Parathyroid adenoma (tissue), 2 donors: Measurements from ENCODE around the gene TMEM190.
A peak's percentile ranks its signal among the peaks of the same experiment; 100 is the strongest.

Experiments used
- H2AFZ ChIP-seq: fragments of 300-600 bp; sonication (generic); one replicate; pipeline ENCODE4 v1.7.0; 2017; ENCODE audit warnings: antibody characterized with exemption, mild to moderate bottlenecking
- H3K27ac ChIP-seq: fragments of 300-600 bp; sonication (generic); one replicate; pipeline ENCODE4 v1.7.0; 2017
- H3K27me3 ChIP-seq: fragments of 300-600 bp; sonication (generic); one replicate; pipeline ENCODE4 v1.7.0; 2017; ENCODE audit warnings: low read length; ENCODE audit not compliant: control insufficient read depth, insufficient read depth
- H3K36me3 ChIP-seq: fragments of 300-600 bp; sonication (generic); one replicate; pipeline ENCODE4 v1.7.0; 2017; ENCODE audit warnings: low read length; ENCODE audit not compliant: control insufficient read depth, insufficient read depth
- H3K4me1 ChIP-seq: fragments of 300-600 bp; sonication (generic); one replicate; pipeline ENCODE4 v1.7.0; 2017; ENCODE audit warnings: control low read depth
- H3K4me2 ChIP-seq: fragments of 300-600 bp; sonication (generic); one replicate; pipeline ENCODE4 v1.7.0; 2017; ENCODE audit warnings: low read length
- H3K4me3 ChIP-seq: fragments of 300-600 bp; sonication (generic); one replicate; pipeline ENCODE4 v1.7.0; 2017; ENCODE audit warnings: low read depth, low read length
- H3K79me2 ChIP-seq: fragments of 300-600 bp; sonication (generic); one replicate; pipeline ENCODE4 v1.7.0; 2017; ENCODE audit warnings: control low read depth
- H3K9ac ChIP-seq: fragments of 300-600 bp; sonication (generic); one replicate; pipeline ENCODE4 v1.7.0; 2017; ENCODE audit warnings: mild to moderate bottlenecking
- H3K9me3 ChIP-seq: fragments of 300-600 bp; sonication (generic); one replicate; pipeline ENCODE4 v1.7.0; 2017; ENCODE audit warnings: low read length; ENCODE audit not compliant: control insufficient read depth
- CTCF ChIP-seq: fragments of 300-600 bp; sonication (generic); IDR thresholded peaks from one replicate; pipeline ENCODE4 v1.7.0; 2017; ENCODE audit warnings: antibody characterized with exemption, mild to moderate bottlenecking
- donor health status: primary hyperparathyroidism.

The TMEM190 gene

DNA sequence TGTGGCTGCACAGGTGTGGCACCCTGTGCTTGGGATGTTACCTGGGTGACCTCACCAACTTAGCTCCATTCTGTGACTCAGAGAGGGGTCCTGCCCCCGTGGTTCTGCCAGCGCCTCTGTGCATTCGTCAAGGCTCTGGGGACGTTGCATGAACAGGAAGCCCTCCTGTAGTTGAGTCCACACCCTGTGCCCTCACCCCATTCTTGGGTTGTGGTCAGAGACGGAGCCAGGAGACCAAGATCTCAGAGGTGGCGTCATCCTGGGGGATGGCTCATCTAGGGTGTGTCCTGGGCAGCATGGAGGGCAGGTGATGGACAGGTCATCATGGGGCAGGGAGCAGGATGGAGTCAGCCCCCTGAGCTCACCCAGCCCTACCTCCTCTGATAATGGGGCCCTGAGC lies 24.6 kb upstream of the TMEM190 start:
- no peaks in the 10 kb centered on the region for H3K36me3 ChIP-seq
- H3K27me3 ChIP-seq = no peaks in the 10 kb centered on the region
- no peak overlapping the region for H3K27ac ChIP-seq
- H3K79me2 ChIP-seq = no peaks in the 10 kb centered on the region
- no peak overlapping the region for H3K9ac ChIP-seq
- H2AFZ ChIP-seq = no peak overlapping the region
- H3K4me1 ChIP-seq = no peaks in the 10 kb centered on the region
- H3K4me2 ChIP-seq = no peak overlapping the region
- no peak overlapping the region for H3K4me3 ChIP-seq
- no peak for TF ChIP-seq CTCF
- H3K9me3 ChIP-seq = no peaks in the 10 kb centered on the region

- Histone ChIP-seq H3K79me2 (no peaks in the 10 kb centered on the region), H3K27ac (no peak overlapping the region), H3K27me3 (no peaks in the 10 kb centered on the region), H3K4me3 (no peak overlapping the region), H3K4me2 (no peak overlapping the region), H2AFZ (no peak overlapping the region), H3K36me3 (no peaks in the 10 kb centered on the region), H3K4me1 (no peaks in the 10 kb centered on the region), H3K9ac (no peak overlapping the region), H3K9me3 (no peaks in the 10 kb centered on the region)
- no peak for TF ChIP-seq CTCF
Observed at GRCh38 chr19:55352549-55353145, 24.0 kb upstream of the TMEM190 start.

GRCh38 chr19:55353356-55353802 lies 23.2 kb upstream of the TMEM190 start:
- Histone ChIP-seq H3K4me3 (peak overlapping the region; percentile 46), H2AFZ (peak overlapping the region; percentile 60), H3K4me1 (no peaks in the 10 kb centered on the region), H3K4me2 (peak overlapping the region; percentile 68), H3K9me3 (no peaks in the 10 kb centered on the region), H3K27ac (no peak overlapping the region), H3K36me3 (no peaks in the 10 kb centered on the region), H3K9ac (no peak overlapping the region), H3K27me3 (no peaks in the 10 kb centered on the region), H3K79me2 (no peaks in the 10 kb centered on the region)
- TF ChIP-seq CTCF = no peak

DNA sequence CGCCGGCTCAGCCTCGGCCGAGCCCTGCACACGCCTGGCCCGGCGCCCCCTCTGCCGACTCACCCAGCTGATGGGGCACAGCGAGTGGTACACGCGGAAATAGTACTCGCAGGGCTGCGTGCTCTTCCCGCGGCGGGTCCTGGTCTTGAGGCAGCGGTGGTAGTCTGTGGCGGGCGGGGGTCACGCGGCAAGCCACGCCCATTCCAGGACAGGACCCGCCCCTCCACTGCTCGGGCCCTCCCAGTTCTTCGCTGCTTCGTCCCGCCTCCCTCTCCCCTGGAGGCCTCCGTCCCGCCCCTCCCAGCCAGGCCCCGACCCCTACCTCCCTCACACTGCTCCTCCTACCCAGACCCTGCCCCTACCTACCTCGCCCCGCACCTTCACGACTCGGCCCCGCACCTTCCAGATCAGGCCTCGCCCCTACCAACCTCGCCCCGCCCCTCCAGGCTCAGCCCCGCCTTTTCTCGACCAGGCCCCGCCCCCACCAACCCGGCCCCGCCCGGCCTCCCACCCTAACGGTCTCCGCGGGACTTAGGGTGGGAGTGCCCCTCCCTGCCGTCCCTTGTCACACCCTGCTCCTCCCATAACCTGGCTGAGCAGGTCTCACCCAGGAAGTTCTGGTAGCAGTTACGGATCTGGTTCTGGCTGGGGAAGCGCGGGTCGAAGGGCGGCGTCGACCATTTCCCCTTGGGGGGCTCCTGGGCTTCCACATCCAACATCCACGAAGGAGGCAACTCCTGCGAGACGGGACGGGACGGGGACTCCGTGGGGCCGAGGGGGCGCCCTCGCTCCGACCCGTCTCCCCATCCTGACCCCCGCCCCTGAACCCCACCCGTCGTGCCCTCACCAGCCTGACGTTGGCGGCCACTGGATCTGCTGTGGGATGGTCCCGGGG lies 22.6 kb upstream of the TMEM190 start:
- TF ChIP-seq CTCF = no peak
- Histone ChIP-seq H3K9me3 (no peaks in the 10 kb centered on the region), H3K9ac (no peak overlapping the region)

More for the DNA sequence above, 22.6 kb upstream of the TMEM190 start:
- H3K36me3 ChIP-seq = no peaks in the 10 kb centered on the region
- H3K4me3 ChIP-seq = peak overlapping the region; percentile 46
- H3K79me2 ChIP-seq = no peaks in the 10 kb centered on the region
- peak overlapping the region; percentile 68 for H3K4me2 ChIP-seq
- no peak overlapping the region for H3K27ac ChIP-seq
- peak overlapping the region; percentile 60 for H2AFZ ChIP-seq
- H3K4me1 ChIP-seq = no peaks in the 10 kb centered on the region
- no peaks in the 10 kb centered on the region for H3K27me3 ChIP-seq
